ENCODE results near the gene STAB1. TPM values are rescaled to one million over a fixed set of nuclear protein-coding genes. Genes with fewer than 3 reads are reported as not detected.

The STAB1 gene
- total RNA-seq, 3 donors from 2014 or later (not counting 1 experiment from before 2014, with no cell fraction given) = 1.8 to 26.5 (median 5.9) TPM

- Histone ChIP-seq H3K36me3 (ENCODE audit: control insufficient read depth, insufficient read depth, low read length) (no peaks in the 10 kb centered on the region), H3K9me3 (ENCODE audit: control insufficient read depth, insufficient read depth, low read length) (no peaks in the 10 kb centered on the region), H3K4me1 (ENCODE audit: control insufficient read depth, insufficient read depth, low read length) (peaks cover 2% of the 10 kb centered on the region), H3K27me3 (ENCODE audit: control insufficient read depth, insufficient read depth, low read length) (no peaks in the 10 kb centered on the region), H3K4me3 (ENCODE audit: low read length) (no peak overlapping the region), H3K27ac (ENCODE audit: low read length) (no peak overlapping the region)
- intact Hi-C loops (cut with micrococcal nuclease) = no loop called here
- Mint-ChIP-seq H3K27me3 (ENCODE audit: low read depth in 2 of 2) (no peaks in the 10 kb centered on the region), H3K4me1 (peaks cover 0 to 1% of the 10 kb centered on the region in 2 donors), H3K27ac (no peak overlapping the region), H3K9me3 (no peaks in the 10 kb centered on the region), H3K36me3 (no peaks in the 10 kb centered on the region), H3K4me3 (no peak overlapping the region)
- 97% methylated on average over 14 of the region's 14 CpGs for WGBS (ENCODE audit: insufficient coverage)
- ATAC-seq (no peak), DNase-seq (no peak)
- TF ChIP-seq CTCF (IDR thresholded peaks at IDR 0.05) = no peak
Measured at GRCh38 chr3:52527039-52527731, 32.0 kb downstream of the STAB1 start.

DNA sequence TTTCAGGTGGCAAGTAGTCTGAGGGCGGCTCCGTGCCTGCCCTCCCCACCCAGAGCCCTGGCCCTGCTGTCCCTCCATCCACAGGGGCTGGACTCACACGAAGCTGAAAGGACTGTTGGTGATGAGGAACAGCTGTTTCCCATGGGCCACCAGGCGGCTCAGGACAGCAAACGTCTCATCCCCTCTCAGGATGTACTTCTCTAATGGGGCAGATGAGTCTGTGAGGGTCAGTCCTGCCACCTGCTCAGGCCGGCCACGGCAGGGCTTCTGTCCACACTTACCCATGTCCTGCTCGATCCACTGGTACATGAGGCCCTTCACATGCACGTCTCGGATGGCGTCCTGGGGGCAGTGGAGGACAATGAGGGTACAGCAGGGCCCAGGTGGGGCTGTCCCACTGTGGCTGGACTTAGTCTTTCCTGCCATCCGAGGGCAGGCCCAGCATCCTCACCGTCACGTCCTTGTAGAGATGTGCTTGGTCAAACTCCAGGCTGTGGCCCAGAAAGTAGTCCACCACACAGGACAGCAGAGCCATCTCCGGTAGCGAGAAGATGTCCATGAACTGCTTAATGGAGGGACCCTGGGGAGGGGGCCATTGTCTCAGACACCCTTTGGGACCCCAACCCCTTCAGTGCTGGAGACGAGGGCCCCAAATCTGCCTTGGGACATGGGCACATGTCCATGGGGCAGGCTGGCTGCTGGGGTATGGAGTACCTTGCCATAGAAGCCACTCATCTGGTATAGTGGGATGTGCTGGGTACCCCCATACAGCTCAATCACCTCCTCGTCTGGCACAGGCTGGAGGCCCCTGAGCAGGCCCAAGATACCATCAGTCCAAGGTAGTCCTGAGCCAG is 32.8 kb downstream of the STAB1 start:
- Histone ChIP-seq H3K4me1 (ENCODE audit: control insufficient read depth, insufficient read depth, low read length) (peaks cover 10% of the 10 kb centered on the region), H3K9me3 (ENCODE audit: control insufficient read depth, insufficient read depth, low read length) (no peaks in the 10 kb centered on the region), H3K36me3 (ENCODE audit: control insufficient read depth, insufficient read depth, low read length) (no peaks in the 10 kb centered on the region), H3K27me3 (ENCODE audit: control insufficient read depth, insufficient read depth, low read length) (no peaks in the 10 kb centered on the region), H3K27ac (ENCODE audit: low read length) (no peak overlapping the region), H3K4me3 (ENCODE audit: low read length) (no peak overlapping the region)
- TF ChIP-seq CTCF (IDR thresholded peaks at IDR 0.05) = no peak
- Mint-ChIP-seq H3K4me3 (no peak overlapping the region), H3K27ac (no peak overlapping the region), H3K27me3 (ENCODE audit: low read depth in 2 of 2) (no peaks in the 10 kb centered on the region), H3K4me1 (peaks cover 0 to 8% of the 10 kb centered on the region in 2 donors), H3K9me3 (no peaks in the 10 kb centered on the region), H3K36me3 (no peaks in the 10 kb centered on the region)
- ATAC-seq (no peak), DNase-seq (no peak)
- 94% methylated on average over 17 of the region's 18 CpGs for WGBS (ENCODE audit: insufficient coverage)
- intact Hi-C loops (cut with micrococcal nuclease) = no loop called here

- no peaks in the 10 kb centered on the region for H3K27me3 ChIP-seq (ENCODE audit: control insufficient read depth, insufficient read depth, low read length)
- peaks cover 11% of the 10 kb centered on the region for H3K4me1 ChIP-seq (ENCODE audit: control insufficient read depth, insufficient read depth, low read length)
- DNase-seq (no peak), ATAC-seq (no peak)
- WGBS (ENCODE audit: insufficient coverage) = 97% methylated on average over 25 of the region's 25 CpGs
- Mint-ChIP-seq H3K4me1 (peaks cover 0 to 8% of the 10 kb centered on the region in 2 donors), H3K36me3 (no peaks in the 10 kb centered on the region), H3K9me3 (no peaks in the 10 kb centered on the region), H3K27ac (no peak overlapping the region), H3K4me3 (no peak overlapping the region), H3K27me3 (ENCODE audit: low read depth in 2 of 2) (no peaks in the 10 kb centered on the region)
- no peaks in the 10 kb centered on the region for H3K36me3 ChIP-seq (ENCODE audit: control insufficient read depth, insufficient read depth, low read length)
- no peaks in the 10 kb centered on the region for H3K9me3 ChIP-seq (ENCODE audit: control insufficient read depth, insufficient read depth, low read length)
- no peak overlapping the region for H3K4me3 ChIP-seq (ENCODE audit: low read length)
- no peak overlapping the region for H3K27ac ChIP-seq (ENCODE audit: low read length)
- intact Hi-C loops (cut with micrococcal nuclease) = no loop called here
- TF ChIP-seq CTCF (IDR thresholded peaks at IDR 0.05) = no peak
Measured at GRCh38 chr3:52528586-52529375, 33.6 kb downstream of the STAB1 start.

Measured in natural killer cell (primary cell).